ENCODE results near the gene SVIL. TPM values are rescaled to one million over a fixed set of nuclear protein-coding genes. Genes with fewer than 3 reads are reported as not detected.

Gene SVIL
- total RNA-seq, 1 experiment from 2014 or later: 15.3 TPM

- no peak overlapping the region for H2AK5ac ChIP-seq (ENCODE audit: insufficient read length, low read length)
- H3K27ac ChIP-seq (ENCODE audit: insufficient read length, low read depth, low read length): no peak overlapping the region
- no peak overlapping the region for H3K4ac ChIP-seq (ENCODE audit: low read depth, low read length)
- H3K79me1 ChIP-seq (ENCODE audit: insufficient read depth, low read depth, low read length, poor library complexity, severe bottlenecking): no peaks in the 10 kb centered on the region
- no peak overlapping the region for H2BK120ac ChIP-seq (ENCODE audit: low read depth, low read length, poor library complexity, severe bottlenecking)
- H2BK15ac ChIP-seq (ENCODE audit: low read depth, low read length): no peak overlapping the region
- no peaks in the 10 kb centered on the region for H3K4me1 ChIP-seq (ENCODE audit: insufficient read depth, low read length)
- no peaks in the 10 kb centered on the region for H3K27me3 ChIP-seq (ENCODE audit: insufficient read depth, low read length)
- no peak overlapping the region for H3T11ph ChIP-seq (ENCODE audit: low read length)
- H4K8ac ChIP-seq (replicated peaks; ENCODE audit: insufficient read length, low read depth, low read length): no peak overlapping the region
- Mint-ChIP-seq H3K9me3 (no peaks in the 10 kb centered on the region), H3K4me3 (no peak overlapping the region), H3K4me1 (peaks cover 0 to 7% of the 10 kb centered on the region in 2 experiments; a peak in 1 of 4 replicates), H3K27ac (peak overlapping the region in 1 of 3 experiments; percentile 37; a peak in 1 of 7 replicates), H3K36me3 (ENCODE audit: insufficient read depth in 1 of 3, low read depth in 3 of 3) (peaks cover 0 to 49% (median 19%) of the 10 kb centered on the region in 3 experiments; a peak in 5 of 7 replicates), H3K27me3 (ENCODE audit: low read depth) (no peaks in the 10 kb centered on the region)
- TF ChIP-seq CTCF (conservative IDR thresholded peaks at IDR 0.05): no peak
- no peak overlapping the region for H3K9ac ChIP-seq (ENCODE audit: extremely low read depth, insufficient read length, low read length)
- no peaks in the 10 kb centered on the region for H3K23me2 ChIP-seq (ENCODE audit: insufficient read length, low read depth, low read length, poor library complexity, severe bottlenecking)
- WGBS (ENCODE audit: extremely low coverage, insufficient read length, low lambda C conversion rate): no CpG with 5 or more reads among the region's 7 CpGs
- H3K14ac ChIP-seq (ENCODE audit: insufficient read depth, low read length): no peak overlapping the region
- H4K20me1 ChIP-seq (ENCODE audit: control insufficient read depth, insufficient read depth, insufficient read length): no peaks in the 10 kb centered on the region
- H3K56ac ChIP-seq (ENCODE audit: insufficient read length, low read depth, low read length): no peak overlapping the region
- H2AFZ ChIP-seq (ENCODE audit: low read length): no peak overlapping the region
- no peaks in the 10 kb centered on the region for H3K9me3 ChIP-seq (ENCODE audit: control insufficient read depth, low read depth, low read length)
- H3K79me2 ChIP-seq (ENCODE audit: insufficient read depth, low read length): no peaks in the 10 kb centered on the region
- H3K23ac ChIP-seq (ENCODE audit: insufficient read length, low read depth, low read length): no peak overlapping the region
- no peak overlapping the region for H4K91ac ChIP-seq (ENCODE audit: insufficient read length, low read depth, low read length)
- no peak overlapping the region for H4K5ac ChIP-seq (ENCODE audit: insufficient read length, low read depth, low read length)
- DNase-seq: no peak
- no peak overlapping the region for H3K4me2 ChIP-seq (ENCODE audit: insufficient read depth, insufficient read length, low read length)
- H2BK12ac ChIP-seq (ENCODE audit: insufficient read length, low read depth, low read length): no peak overlapping the region
- no peak overlapping the region for H2BK5ac ChIP-seq (ENCODE audit: insufficient read length, low read length)
- no peak overlapping the region for H2BK20ac ChIP-seq (ENCODE audit: low read depth, low read length, poor library complexity, severe bottlenecking)
- no peak overlapping the region for H3K18ac ChIP-seq (ENCODE audit: insufficient read length, low read depth, low read length)
Measured at GRCh38 chr10:29524294-29524693, 110.5 kb downstream of the SVIL start.
